MV-4-11 (cell line): Measurements from ENCODE around the gene CTBP2.

Experiments
- DNase-seq: peaks from one replicate; lab custom pipeline; 2025; lab: John Stamatoyannopoulos, UW

The CTBP2 gene

GRCh38 chr10:125009661-125010161, 150.7 kb downstream of the CTBP2 start:
- no peak for DNase-seq

DNA sequence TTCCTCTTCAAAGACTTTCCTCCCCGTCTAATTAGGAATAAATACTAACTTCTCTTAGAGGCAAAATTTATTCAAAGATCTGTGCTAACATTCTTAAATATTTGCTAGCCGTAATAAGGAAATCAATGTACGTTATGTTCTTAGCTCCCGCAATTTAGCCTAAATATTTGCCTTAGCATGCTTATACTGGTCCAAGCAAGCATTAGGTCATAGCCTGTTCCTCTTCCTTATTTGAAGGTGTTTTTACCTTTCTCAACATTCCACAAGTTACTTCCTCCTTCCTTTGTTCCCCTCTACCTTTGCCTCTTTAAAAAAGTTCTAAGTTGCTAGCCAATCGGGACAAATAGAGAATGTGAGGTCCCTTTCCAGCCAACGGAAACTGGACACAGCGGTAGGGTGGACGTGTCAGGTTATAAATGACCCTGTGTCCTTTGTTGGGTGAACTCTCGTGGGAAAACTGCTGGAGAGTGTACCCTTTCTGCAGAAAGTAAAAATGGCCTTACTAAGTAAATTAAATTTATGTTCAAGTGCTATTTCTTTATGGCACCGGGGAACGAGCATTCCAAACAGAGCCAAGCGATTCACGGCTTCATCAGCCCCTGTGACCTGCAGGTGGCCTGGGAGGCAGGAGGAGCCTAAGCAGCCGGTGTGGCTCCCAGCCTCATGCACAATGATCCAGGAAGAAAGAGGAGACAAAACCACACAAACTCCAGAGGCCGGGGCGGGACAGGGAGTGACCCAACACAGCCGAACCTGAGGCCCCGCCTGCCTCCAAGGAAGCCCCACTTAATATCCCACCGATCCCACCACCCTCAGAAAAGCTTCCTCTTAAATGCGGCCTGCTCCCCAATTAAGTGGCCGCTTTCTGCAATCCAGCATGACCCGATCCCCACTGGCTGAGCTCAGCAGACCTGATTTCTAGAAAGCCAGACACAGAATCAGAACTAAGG, 151.4 kb downstream of the CTBP2 start:
- DNase-seq: no peak

DNA sequence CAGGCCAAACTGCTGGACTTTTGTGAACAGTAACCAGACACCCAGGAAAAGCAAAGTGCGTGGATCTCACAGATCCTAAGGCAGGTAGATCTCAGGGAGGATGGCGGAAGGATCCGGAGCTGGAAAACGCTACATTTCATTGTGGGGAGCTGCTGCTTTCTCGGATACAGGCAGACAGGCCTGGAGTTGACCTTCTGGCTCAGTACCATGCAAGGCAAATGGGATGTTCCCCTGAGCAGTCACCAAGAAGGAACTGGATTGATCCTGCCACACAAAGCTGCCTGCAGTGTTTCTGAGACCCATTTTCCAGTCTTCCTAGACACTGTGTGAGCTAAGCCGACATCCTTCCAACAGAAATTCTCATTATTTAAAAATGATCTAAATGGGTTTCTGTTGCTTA, 152.9 kb downstream of the CTBP2 start:
- DNase-seq: no peak

GRCh38 chr10:125006921-125007426, 153.4 kb downstream of the CTBP2 start:
- DNase-seq: no peak

DNA sequence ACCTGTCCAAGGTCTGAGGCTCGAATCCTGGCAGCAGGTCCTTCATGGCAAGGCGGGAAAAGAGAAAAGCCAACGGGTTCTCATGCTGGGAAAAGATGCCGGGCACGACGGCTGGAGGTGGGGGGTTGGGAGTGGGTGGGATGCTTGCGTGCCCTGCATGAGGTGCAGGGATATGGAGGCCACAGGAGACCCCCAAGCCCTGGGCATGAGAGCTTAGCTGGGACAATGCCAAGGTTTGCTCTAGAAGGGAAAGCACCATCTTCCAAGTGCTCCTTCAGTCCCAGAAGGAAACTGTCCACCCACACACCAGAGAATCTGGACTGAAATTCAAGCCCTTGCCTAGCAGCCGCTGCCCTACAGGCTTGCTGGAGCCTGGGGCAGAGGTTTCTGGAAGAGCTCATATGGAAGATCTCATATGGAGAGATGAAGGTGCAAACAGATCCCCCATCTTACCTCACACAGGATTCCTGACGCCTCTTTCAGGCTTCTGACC, 154.1 kb downstream of the CTBP2 start:
- no peak for DNase-seq

- no peak for DNase-seq
These were observed 154.8 kb downstream of the CTBP2 start for GRCh38 chr10:125005312-125006187.

- DNase-seq: no peak
These were observed 155.6 kb downstream of the CTBP2 start for GRCh38 chr10:125004571-125005311.

- DNase-seq: no peak
These were observed 156.4 kb downstream of the CTBP2 start for GRCh38 chr10:125003901-125004467.

DNA sequence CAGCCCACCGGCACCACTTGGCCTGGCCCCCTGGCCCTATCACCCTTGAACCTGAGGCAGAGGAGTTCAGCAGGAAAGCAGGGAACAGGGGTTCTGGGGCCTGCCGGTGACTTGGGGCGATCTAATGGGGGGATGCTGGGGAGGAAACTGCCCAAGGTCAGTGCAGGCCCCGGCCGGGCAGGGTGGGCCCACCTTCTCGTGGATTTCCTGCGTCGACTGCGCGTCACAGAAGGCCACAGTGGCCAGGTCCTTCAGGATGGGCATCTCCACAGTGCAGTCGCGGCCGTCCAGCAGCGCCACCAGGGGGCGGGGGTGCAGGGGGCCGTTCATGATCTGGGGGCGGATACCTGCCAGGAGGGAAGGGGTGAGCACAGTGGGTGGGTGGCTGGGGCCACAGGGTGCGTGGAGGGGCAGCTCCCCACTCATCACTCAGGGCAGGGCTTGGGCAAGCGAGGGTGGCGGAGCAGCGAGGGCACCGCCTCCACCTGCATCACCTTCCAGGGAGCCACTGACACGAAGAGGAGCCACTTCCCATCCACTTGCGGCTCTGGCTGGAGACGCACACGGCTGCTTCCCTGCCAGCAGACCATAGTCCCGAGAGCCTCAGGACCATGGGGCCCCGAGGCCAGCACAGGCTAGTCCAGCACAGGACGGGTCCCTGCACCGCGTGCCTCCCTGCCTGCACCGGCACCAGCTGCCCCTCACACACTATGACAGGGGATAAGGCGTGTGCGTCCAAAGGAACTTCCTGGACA, 157.0 kb downstream of the CTBP2 start:
- no peak for DNase-seq

- DNase-seq: no peak
These were observed 157.8 kb downstream of the CTBP2 start for GRCh38 chr10:125002423-125003145.

DNA sequence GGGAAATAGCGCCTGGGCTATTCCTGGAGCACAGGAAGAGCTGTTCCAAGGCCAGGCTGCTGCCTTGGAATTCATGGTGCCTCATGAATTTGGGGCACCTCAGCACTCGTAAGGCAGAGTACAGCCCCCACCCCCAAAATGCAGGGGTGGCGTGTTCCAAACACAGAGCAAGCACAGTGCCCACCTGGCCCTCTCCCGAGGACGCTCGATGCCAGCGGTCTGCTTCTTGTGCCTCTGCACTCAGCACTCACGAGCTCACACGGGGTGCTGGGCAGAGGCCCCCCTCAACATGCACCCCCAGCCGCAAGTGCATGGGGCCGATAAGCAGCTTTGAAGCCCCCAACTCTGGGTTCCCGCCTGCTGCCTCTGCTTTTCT, 158.3 kb downstream of the CTBP2 start:
- no peak for DNase-seq

- no peak for DNase-seq
These were observed 158.9 kb downstream of the CTBP2 start for GRCh38 chr10:125001313-125002046.

GRCh38 chr10:125000366-125001312, 159.7 kb downstream of the CTBP2 start:
- DNase-seq: no peak

GRCh38 chr10:124999433-125000365, 160.7 kb downstream of the CTBP2 start:
- DNase-seq: no peak

DNA sequence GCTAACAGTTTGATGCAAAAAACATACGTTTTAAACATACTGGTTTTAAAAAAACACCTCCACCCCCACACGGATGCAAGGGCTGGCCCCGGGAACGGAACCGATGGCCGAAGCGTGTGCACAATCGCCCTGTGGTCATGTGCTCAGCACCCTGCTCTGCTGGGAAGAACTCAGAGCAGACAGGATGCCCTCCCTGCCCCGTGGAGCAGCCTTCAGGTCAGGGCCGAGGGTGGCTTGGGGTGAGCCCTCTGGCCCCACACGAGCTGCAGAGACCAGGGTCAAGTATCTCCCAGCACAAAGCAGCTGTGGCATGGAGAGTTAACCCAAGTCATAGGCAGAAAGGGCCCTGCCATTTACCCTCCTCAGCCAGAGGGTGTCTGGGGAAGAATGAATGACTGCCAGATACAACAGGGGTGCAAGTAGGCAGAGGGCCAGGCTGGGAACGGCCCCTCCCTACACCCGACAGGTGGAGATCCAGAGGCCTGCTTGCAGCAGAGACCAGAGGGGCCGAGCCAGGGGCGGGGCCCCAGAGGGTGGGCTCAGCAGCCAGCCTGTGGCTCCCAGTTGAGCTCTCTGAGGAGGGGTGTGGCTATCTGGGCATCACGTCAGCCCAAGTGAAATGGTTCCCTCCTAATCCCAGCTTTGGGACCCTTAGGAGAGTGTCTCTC, 161.6 kb downstream of the CTBP2 start:
- DNase-seq: no peak
